Tongue (tissue), 2 donors: Measurements from ENCODE around the gene USHBP1. TPM values are rescaled to one million over a fixed set of nuclear protein-coding genes. Genes with fewer than 3 reads are reported as not detected.

Experiments
- DNase-seq: peaks from one replicate; pipeline ENCODE4 v3.0.0-alpha.2; 2015
- total RNA-seq: library from RNA; depleted of rRNA; stranded (reverse); fragments of >200 nt; gene quantifications from one replicate; pipeline ENCODE4 v1.2.3, GENCODE V29; 2014

The USHBP1 gene, protein sequence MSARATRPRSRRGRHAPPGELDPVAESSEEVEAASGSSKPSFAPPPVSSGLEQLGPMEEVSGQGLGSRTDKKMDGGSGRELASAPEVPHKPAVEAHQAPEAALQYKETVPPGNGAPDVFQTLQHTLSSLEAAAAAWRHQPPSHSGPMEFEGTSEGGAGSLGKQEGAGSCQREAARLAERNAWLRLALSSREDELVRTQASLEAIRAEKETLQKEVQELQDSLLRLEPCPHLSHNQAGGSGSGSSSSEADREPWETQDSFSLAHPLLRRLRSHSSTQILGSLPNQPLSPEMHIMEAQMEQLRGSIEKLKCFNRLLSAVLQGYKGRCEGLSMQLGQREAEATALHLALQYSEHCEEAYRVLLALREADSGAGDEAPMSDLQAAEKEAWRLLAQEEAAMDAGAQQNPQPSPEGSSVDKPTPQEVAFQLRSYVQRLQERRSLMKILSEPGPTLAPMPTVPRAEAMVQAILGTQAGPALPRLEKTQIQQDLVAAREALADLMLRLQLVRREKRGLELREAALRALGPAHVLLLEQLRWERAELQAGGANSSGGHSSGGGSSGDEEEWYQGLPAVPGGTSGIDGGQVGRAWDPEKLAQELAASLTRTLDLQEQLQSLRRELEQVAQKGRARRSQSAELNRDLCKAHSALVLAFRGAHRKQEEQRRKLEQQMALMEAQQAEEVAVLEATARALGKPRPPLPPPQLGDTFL
- total RNA-seq = 12.3 TPM

DNA sequence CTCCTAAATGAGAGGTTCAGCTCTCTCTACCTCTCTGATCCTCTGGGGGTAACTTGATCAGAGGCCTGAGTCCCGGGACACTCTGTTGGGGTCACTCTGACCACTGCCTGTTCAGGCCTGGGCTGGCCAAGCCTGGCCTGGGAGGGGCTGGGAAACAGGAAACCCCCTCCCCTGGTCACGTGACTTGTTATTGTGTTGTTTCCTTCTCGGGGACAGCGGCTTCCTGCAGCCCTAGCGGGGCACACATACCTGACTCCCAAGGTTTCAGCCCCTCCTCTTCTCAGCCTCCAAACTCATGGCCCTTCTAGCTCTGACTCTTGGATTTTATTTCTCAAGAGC lies at the start of gene USHBP1:
TSS of gene USHBP1 (minus strand) at position 105 of the 339 bp plus-strand sequence. CDS start 446 bp downstream, outside the sequence.
- DNase-seq = no peak

DNA sequence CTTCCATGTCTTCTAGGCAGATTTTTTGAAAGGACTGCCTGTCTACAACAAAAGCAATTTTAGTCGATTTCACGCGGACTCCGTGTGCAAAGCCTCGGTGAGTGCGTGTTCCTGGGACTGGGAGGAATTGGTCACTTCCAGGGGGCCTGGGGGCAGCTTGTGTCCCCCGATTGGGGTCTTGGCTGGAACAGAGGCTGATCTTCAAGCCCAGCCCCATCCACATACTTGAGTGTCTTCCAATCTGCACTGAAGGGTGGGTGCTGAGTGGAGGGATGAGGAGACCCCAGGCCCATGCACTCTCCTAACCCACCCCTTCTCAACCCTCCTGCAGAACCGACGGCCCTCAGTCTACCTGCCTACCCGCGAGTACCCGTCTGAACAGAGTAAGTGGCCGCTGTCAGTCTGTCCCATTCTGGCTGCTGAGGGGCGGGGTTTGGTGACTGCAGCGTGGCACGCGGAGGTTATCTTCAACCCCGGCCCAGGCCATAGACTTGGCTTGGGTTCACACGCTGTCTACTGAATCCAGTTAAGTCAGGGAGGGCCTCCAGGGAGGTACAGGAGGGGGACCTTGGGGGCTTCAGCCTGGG lies 49.6 kb upstream of the USHBP1 start:
- no peak for DNase-seq

DNA sequence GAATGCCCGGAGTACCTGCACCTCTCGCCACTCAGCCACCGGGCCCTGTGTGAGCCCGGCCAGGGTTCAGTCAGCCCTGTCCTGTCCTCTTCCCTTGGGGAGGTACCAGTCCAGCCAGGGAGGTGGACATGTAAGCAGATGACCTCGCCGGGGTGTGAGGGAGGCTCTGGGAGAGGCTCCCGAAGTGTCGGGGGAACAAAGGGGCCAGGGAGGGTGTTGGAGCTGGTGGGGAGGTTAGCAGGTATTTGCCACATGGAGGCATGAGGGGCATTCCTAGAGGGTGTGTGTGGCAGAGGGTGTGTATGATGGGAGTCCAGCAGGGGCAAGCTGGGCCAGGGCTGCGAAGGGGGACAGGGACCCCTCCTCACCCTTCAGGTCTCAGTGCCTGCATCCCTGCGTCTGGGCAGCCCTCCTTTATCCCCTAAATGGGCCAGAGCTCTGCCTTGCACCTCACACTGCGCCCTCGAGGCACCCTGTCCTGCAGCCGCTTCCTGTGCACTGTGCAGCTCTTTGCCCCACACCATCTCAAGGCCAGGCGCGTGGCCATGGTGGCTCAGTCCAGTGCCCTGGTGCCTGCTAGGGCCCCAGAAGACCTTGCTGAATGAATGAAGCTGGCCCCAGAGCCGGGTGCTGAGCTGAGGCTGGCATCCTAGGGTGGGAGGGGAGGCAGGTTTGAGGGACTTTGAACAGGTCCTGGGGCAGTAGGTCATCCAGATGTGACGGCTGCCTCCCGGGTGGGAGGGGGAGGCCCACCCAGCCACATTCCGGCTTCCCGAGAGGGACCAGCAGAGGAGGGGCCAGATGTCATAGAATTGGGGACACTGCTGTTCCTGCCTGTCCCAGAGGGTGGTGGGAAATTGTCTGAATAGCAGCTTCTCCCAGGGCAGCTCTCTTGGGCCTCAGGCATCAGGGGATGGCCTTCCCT lies 47.9 kb upstream of the USHBP1 start:
- DNase-seq = no peak

DNA sequence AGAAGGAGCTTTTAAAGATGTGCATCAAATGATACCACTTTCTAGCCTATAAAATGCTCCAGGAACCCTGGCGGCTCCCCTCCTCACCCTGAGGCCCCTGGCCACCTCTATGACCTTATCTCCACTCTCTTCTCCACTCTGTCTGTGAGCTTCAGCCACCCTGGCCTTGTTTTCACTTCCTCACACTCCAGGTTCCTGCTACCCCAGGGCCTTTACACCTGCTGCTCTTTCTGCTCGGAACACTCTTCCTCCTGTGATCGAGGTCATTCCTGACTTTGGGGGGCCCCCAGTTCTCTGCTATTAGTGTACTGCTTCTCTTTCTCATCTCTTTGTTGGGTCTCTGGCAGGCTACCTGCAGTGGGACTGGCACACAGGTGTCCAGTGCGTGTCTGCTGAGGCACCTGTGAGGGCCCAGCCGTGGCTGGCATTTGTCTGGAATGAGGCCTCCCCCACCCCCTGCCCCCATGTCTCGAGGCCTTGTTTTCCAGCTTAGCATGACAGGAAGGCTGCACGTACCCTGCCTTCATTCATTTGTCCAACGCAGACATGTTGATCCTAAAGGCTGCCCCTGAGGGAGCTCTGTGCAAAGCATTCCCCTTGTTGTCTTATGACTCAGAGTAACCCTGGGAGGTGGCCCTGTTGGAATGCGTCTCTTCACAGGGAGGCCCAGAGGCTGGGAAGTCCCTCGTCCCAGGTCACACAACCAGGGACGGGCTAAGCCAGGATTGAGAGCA lies 47.1 kb upstream of the USHBP1 start:
- no peak for DNase-seq

DNA sequence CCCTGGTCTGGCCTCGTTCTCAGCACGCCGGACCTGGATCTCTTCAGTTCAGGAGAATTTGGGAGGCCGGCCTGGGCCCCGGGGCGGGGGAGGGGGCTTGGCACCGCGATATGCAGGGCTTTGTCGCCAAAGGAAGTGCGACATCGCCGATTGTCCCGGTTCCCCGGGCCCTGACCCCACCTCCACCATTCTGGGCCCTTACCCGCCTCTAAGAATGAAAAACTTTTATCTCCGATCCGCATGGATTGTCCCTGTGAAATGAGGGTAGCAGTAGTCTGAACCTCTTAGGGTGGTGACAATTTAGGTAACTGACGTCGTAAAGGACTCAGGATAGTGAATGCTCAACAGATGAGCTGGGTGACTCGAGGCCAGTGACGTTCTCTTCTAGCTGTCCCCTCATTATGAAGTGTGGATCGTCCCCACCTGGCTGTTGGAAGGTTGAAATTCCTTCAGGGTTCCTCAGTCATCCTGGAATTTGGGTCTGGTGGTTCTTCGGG lies 45.5 kb upstream of the USHBP1 start:
- DNase-seq = no peak

DNA sequence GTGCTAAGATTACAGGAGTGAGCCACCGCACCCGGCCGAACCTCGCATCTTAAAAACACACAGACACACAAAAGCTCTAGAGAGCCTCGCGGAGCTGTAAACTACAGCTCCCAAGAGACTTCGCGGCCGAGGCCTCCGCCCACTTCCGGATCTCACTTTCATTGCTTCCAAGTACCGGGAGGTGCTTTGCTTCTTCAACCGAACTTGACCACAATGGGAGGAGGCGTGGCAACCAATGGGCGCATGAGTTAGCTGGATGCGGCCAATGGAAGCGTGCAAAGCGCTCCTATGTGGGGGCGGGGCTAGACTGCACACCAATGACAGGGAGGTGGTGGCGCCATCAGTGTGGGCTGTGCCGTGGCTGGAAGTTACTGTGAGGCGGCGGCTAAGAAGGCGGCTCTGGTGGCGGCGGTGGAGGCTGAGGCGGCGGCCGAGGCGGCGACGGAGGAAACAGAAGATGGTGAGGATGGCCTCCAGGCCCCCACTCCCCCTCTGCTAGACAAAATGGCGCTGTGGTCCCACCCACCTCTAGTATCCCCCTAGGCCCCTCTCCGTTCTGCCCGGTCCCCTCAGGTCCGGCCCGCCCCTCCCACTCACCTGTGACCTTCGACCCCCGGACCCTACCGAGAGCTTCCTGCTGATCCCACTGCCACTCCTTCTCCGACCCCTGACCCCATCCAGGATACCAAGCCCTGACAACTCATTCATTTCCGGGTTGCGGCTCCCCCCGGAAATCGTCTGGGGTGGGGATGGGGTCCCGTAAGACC lies 44.8 kb upstream of the USHBP1 start, which contains the start of gene DDA1:
TSS of gene DDA1 (plus strand) at position 366 of the 767 bp plus-strand sequence. CDS start at position 458, 92 bp downstream.
- DNase-seq = peak; percentile 100

DNA sequence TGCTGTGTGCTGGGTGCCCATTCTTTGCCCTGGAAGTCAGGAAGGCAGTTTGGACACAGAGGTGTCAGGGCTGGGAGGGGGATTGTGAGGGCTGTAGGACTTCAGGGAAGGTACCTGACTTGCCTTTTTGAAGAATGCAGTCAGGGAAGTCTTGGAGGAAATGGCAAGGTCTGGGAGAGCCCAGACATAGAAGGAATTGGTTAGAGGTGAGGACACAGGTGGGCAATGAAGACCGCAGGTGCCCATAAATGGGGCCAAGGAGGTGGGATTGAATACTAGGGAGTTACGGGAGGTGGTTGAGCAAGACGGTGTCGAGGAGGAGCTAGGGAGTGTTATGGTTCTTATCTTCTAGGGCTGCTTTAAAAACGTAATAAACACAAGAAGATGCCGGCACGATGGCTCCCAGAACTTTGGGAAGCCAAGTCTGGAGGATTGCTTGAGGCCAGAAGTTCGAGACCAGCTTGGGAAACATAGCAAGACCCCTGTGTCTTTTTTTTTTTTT lies 43.4 kb upstream of the USHBP1 start:
- DNase-seq = no peak

DNA sequence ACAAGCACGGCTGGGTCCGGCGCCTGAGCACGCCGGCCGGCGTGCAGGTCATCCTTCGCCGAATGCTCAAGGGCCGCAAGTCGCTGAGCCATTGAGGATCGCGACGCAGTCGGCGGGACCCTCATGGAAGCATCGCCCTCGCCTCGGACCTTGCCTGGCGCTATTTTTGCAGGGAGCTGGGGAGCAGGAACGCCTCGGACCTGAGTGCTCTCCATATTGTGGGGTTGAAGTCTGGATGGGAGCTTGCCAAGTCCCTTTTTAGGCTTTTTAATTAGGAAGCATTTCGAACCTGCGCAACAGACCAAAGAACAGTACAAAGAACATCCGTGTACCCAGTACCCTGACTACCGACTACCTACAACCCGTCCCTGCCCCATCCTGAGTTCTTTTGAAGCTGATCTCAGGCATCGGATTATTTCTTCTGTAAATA lies 41.8 kb upstream of the USHBP1 start:
- DNase-seq = no peak

DNA sequence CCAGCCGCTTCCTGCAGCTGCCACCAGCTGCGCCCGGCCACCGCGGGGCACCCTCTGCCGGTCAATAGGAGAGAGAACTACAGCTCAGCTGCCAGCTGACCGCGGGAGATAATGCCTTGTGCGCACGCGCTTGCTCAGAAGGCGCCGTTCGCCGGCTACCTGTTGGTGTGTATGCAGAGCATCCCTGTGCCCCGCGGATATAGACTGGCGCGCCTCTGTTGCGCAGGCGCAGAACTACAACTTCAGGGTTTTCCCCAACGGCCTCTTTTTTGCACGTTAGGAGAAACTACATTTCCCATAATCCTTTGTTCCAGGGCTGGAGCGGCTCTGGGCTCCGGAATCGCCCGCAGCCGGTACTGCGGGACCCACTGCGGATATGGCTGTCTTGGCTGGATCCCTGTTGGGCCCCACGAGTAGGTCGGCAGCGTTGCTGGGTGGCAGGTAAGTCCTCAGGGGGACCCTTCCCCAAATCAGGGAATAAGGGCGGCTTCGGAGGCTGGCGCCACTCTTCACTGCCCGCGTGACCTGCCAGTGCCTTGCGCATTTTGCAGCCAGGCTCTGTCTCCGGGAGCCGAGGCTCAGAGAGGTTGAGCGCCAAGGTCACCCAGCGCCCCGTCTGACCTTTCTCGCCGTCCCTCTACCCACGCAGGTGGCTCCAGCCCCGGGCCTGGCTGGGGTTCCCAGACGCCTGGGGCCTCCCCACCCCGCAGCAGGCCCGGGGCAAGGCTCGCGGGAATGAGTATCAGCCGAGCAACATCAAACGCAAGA lies 41.2 kb upstream of the USHBP1 start, which contains the start of gene MRPL34:
TSS of gene MRPL34 (plus strand) at position 356 of the 768 bp plus-strand sequence. CDS start at position 377, 21 bp downstream.
- DNase-seq = peak; percentile 99

DNA sequence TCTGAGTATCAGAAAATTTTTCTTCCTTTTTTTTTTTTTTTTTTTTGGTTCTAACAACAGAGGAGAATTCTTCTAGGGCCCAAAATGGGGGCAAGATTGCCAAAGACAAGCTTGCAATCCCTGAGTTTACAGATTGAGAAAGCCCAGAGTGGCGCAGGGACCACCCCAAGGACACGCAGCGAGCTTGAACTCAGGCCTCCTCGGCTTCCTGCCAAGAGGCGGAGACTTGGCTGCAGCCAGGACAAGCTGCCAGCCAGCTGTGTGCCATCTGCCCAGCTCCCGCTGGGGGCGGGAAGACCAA lies 40.6 kb upstream of the USHBP1 start:
- no peak for DNase-seq

DNA sequence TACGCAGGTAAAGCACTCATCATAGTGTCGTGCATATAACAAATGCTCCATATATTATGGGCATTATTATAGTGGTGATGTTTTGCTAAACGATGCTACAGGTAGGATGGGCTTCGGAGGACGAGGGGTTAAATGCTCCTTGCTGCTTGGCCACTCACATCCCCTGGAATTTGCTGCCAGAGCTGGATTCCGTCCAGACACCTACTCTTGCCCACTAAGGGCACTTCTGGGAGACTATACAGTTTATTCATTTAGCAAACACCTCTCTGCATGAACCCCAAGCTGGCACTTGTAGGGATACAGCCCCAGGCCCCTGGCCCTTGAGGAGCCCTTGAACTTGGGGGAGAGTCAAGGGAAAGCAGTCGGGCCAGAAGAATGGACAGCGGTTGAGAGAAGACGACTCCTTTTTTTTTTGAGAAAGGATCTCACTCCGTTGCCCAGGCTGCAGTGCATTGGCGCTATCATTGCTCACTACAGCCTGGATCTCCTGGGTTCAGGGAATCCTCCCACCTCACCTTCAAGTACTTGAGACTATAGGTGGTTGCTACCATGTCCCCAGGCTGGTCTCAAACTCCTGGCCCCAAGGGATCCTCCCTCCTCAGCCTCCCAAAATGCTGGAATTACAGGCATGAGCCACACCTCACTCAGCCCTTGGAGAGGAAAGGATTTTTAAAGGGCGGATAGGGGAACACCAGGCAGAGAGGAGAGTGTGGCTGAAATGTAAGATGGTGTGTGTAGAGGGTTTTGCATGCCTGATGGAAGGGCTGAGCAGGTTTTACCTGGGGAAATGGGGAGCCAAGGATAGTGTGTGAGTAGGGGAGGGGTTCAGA lies 40.1 kb upstream of the USHBP1 start:
- DNase-seq = no peak

DNA sequence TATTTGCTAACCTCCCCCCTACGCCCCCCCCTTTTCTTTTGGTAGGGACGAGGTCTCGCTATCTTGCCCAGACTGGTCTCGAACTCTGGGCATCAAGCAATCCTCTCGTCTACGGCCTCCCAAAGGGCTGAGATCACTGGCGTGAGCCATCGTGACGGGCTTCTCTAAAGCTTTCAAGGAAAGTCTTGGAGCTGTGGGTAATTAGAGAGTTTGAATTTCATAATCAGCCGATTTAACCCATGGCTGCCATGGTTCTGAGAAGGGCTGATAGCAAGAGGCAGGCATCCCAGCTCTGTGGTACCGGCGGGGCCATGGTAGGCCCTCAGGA lies 39.4 kb upstream of the USHBP1 start:
- DNase-seq = no peak

DNA sequence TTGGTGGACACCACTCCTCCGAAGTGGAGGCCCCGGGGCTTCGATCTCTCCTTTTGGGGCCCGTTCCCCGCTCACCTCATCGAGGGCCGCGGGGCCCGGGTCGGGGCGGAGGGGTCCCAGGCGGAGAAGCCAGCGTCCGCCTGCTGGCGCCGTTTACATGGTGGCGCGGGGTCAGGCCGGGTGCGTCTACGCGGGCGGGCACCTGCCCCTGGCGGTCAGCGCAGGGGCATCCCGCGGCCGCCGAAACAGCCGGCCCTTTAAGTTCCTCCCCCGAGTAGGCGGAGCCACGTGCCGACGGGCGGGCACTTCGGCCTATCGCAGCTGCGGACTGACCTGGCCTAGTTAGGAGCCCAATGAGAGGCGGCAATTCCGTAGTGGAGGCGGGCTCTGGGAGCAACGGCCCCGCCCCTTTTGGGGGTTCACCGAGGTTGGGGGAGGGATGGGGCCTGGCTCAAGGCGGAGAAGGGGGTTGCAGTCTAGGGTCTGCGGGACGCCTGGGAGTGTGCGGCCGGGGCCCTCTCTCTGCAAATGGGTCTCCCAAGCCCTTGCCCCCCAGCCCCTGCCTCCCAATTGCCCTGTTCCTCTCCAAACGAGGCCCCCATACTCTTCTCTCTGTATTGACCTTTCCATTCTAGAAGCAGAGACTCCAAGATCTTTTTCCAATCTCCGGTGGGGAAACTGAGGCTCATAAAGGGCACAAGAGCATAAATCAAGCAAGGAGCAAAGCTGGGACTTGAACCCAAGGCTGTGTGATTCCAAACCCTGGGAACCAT lies 38.8 kb upstream of the USHBP1 start, which contains the start of gene ABHD8:
TSS of gene ABHD8 (minus strand) at position 259 of the 773 bp plus-strand sequence. CDS start 1,809 bp downstream, outside the sequence.
- peak; percentile 98 for DNase-seq

DNA sequence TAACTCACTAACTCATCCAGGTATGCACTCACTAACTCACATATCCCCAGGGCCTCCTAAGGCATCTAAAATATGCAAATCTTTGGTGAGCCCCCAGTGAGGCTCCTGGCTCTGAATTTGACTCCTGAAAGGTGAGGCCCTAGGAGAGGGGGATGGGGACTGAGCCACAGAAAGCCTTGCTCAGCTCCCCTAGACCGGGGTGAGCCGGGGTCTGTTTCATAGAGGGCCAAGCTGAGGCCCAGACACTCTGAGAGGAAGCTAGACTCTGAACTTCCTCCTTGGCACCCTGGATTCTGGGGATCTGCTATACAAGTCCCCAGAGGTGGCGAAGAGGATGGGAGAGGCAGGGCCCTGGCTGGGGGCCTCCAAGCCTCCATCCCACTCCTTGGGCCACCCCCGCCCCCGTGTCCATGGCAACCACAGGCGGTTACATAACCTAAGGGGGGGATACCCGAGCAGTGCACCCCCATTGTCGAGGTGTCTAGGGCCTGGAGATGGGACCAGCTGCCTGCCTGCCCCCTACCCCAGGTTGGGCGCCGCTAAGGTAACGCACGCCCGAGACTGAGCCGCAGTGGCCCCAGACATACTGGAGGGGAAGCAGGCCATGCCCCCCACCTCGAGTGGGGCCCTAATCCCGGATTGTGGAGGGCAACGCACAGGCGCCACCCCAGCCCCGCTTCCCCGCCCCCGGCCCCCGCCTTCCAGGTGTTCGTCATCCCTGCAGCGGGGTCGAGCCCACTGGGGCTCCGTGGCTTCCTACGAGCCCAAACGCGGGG lies 38.0 kb upstream of the USHBP1 start:
- no peak for DNase-seq

DNA sequence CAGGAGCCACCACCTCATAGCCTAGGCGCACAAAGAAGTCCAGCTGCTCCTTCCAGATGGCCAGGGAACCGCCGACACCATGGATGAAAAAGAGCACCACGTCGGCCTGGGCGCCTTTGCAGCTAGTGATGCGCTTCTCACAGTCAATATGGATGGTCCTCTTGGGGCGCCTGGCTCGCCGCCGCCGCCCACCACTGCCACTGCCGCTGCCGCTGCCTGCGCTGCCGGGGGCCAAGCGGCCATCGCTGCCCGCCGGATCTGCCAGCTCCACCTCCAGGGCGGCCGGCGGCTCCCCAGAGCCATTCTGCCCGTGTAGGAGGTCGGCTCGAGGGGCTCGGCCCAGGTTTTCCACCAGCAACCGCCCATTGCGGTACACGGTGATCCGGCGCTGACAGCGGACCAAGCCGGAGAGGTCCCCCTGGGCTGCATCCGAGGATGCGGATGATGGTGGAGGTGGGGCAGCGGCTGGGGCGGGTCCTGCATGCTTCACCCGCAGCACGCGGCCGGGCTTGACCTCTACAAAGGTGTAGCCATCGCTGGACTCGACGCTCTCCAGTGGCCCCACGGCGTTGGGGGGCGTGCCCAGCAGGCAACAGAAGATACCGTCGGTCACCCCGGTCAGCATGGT lies 36.6 kb upstream of the USHBP1 start:
- DNase-seq = no peak

DNA sequence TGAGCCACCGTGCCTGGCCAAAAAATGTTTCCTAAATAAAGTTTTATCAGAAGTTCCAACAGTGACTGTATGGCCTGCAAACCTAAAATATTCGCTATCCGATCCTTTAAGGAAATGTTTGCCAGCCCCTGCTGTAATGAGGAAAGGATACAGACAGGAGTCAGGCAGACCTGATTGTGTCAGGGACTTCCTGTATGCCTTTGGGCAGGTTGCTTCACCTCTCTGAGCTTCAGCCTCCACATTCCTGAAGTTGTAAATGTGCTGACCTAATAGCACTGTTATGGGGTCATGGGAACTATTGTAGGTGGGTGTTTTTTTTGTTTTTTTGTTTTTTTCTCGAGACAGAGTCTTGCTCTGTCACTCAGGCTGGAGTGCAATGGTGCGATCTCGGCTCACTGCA lies 32.4 kb upstream of the USHBP1 start:
- DNase-seq = no peak
